K562 (cell line): ENCODE data around the gene PLPP6. TPM values are rescaled to one million over a fixed set of nuclear protein-coding genes. Genes with fewer than 3 reads are reported as not detected.
A peak's percentile ranks its signal among the peaks of the same experiment; 100 is the strongest.

Source experiments
- ATAC-seq: fragments of 200-7000 bp; cut with Tn5 transposase; 3 replicates; pipeline ENCODE4 v1.9.1; 2020; ENCODE audit warnings: moderate library complexity
- BruUV-seq: library from RNA; stranded (reverse); fragments of 400-500 nt; replicated peaks from 2 replicates; lab custom pipeline; 2021; lab: Mats Ljungman, UMichigan
- CTCF ChIA-PET: fragments of 300-600 bp; formaldehyde crosslinking; extraction: SDS; loops from one replicate; lab custom pipeline; 2021; ENCODE audit warnings: low intra/inter-chr PET ratio; lab: Yijun Ruan, JAX
- POLR2A ChIA-PET: fragments of 300-600, 350-650 bp; sonication (Branson Sonifier 250); formaldehyde crosslinking; extraction: SDS; loops from one replicate; lab custom pipeline; 2021; ENCODE audit warnings: antibody characterized with exemption, inconsistent platforms; lab: Yijun Ruan, JAX
- DNase-seq, 4 experiments: peaks; one replicate each; pipeline versions ENCODE4 v3.0.0 to v3.0.0-alpha.2; 2011 to 2018; ENCODE audit warnings: low spot score in 3 of 4, mixed read lengths in 3 of 4; ENCODE audit errors: extremely low read depth in 1 of 4
- FAIRE-seq: peaks from 2 replicates; lab custom pipeline; 2011; peaks lifted over from hg19 to GRCh38; lab: Jason Lieb, UNC
- H2AFZ ChIP-seq: 2 replicates; pipeline ENCODE4 v1.6.0; 2011; ENCODE audit warnings: low read depth, low read length, control low read depth, inconsistent platforms
- H3K27ac ChIP-seq: fragments of 200-600 bp; 3 replicates; pipeline ENCODE4 v1.8.0; 2011; ENCODE audit warnings: low read depth, mild to moderate bottlenecking, control low read depth, inconsistent platforms, low read length, moderate library complexity, mixed read lengths; ENCODE audit errors: extremely low read depth
- H3K27me3 ChIP-seq, 2 experiments: fragments of 300-600 bp in 1 of 2; 2 replicates in 1 of 2; 3 replicates in 1 of 2; pipeline versions ENCODE4 v1.6.0 to v1.8.0; 2011; ENCODE audit warnings: inconsistent platforms in 2 of 2, low read length in 2 of 2, mild to moderate bottlenecking in 1 of 2, mixed read lengths in 1 of 2, moderate library complexity in 1 of 2; ENCODE audit not compliant: control insufficient read depth in 2 of 2, insufficient read depth in 2 of 2
- H3K36me3 ChIP-seq: fragments of 300-600 bp; 3 replicates; pipeline ENCODE4 v1.8.0; 2011; ENCODE audit warnings: mild to moderate bottlenecking, low read length, inconsistent platforms; ENCODE audit not compliant: control insufficient read depth, insufficient read depth
- H3K4me1 ChIP-seq, 2 experiments: fragments of 200-600 bp in 1 of 2; replicated peaks in 1 of 2; 2 replicates in 1 of 2; 3 replicates in 1 of 2; pipeline versions ENCODE4 v1.5.1 to v1.8.0; 2011; ENCODE audit warnings: inconsistent platforms in 2 of 2, low read length in 2 of 2, mild to moderate bottlenecking in 1 of 2, mixed read lengths in 1 of 2, moderate library complexity in 1 of 2; ENCODE audit not compliant: control insufficient read depth in 2 of 2, insufficient read depth in 2 of 2
- H3K4me2 ChIP-seq: 2 replicates; pipeline ENCODE4 v1.6.1; 2011; ENCODE audit warnings: low read length, control low read depth, inconsistent platforms, mixed read lengths; ENCODE audit not compliant: insufficient read depth
- H3K4me3 ChIP-seq: fragments of 200-600 bp; sonication (generic), shearing (Covaris generic); 2 replicates; pipeline ENCODE4 v1.5.1; 2016; ENCODE audit warnings: control low read depth, inconsistent platforms
- H3K79me2 ChIP-seq: fragments of 200-600 bp; 3 replicates; pipeline ENCODE4 v1.8.0; 2011; ENCODE audit warnings: low read length, inconsistent platforms; ENCODE audit not compliant: control insufficient read depth, insufficient read depth
- H3K9ac ChIP-seq, 2 experiments: 2 replicates each; pipeline versions ENCODE4 v1.6.0 to v1.6.1; 2011; ENCODE audit warnings: low read depth in 2 of 2, low read length in 2 of 2, control low read depth in 1 of 2, inconsistent platforms in 1 of 2, mild to moderate bottlenecking in 1 of 2, mixed read lengths in 1 of 2; ENCODE audit not compliant: insufficient read depth in 1 of 2
- H3K9me1 ChIP-seq: one replicate; pipeline ENCODE4 v1.6.0; 2011; ENCODE audit warnings: inconsistent platforms, mild to moderate bottlenecking, low read length, moderate library complexity; ENCODE audit not compliant: control insufficient read depth, insufficient read depth
- H3K9me3 ChIP-seq: replicated peaks from 2 replicates; pipeline ENCODE4 v1.5.1; 2011; ENCODE audit warnings: low read depth, low read length, inconsistent platforms; ENCODE audit not compliant: control insufficient read depth, insufficient read depth
- H4K20me1 ChIP-seq: replicated peaks from 2 replicates; pipeline ENCODE4 v1.6.1; 2011; ENCODE audit warnings: low read length, inconsistent platforms, mixed read lengths; ENCODE audit not compliant: control insufficient read depth, insufficient read depth
- ATF6 ChIP-seq: sonication (generic); formaldehyde crosslinking; IDR thresholded peaks from 2 replicates; pipeline ENCODE4 v1.4.0; 2020; ENCODE audit warnings: mild to moderate bottlenecking, missing genetic modification reagents
- BCOR ChIP-seq: fragments of 450-650 bp; IDR thresholded peaks from 2 replicates; pipeline ENCODE4 v1.6.1; 2016
- CEBPZ ChIP-seq: fragments of 150-350 bp; IDR thresholded peaks from 2 replicates; pipeline ENCODE4 v1.6.1; 2014; ENCODE audit warnings: low read depth, mild to moderate bottlenecking, low read length, borderline replicate concordance
- FOS ChIP-seq: IDR thresholded peaks from 3 replicates; pipeline ENCODE4 v1.6.1; 2011; ENCODE audit not compliant: insufficient read length; ENCODE audit errors: extremely low read depth
- IFI16 ChIP-seq: fragments of 250-450 bp; sonication (Bioruptor Pico); IDR thresholded peaks from 2 replicates; pipeline ENCODE4 v2.1.2; 2022; ENCODE audit warnings: mild to moderate bottlenecking, inconsistent platforms
- ILF3 ChIP-seq: fragments of 450-650 bp; IDR thresholded peaks from 2 replicates; pipeline ENCODE4 v1.6.1; 2018; ENCODE audit warnings: antibody characterized with exemption, mild to moderate bottlenecking, moderate library complexity, borderline replicate concordance
- JUNB ChIP-seq: fragments of 450-650 bp; formaldehyde crosslinking; conservative IDR thresholded peaks from 2 replicates; pipeline ENCODE4 v1.4.0; 2020; ENCODE audit warnings: mild to moderate bottlenecking
- MTA3 ChIP-seq: fragments of 450-650 bp; formaldehyde crosslinking; IDR thresholded peaks from 2 replicates; pipeline ENCODE4 v1.6.1; 2017; ENCODE audit warnings: mild to moderate bottlenecking, borderline replicate concordance
- MYNN ChIP-seq, 2 experiments: sonication (generic); formaldehyde crosslinking in 1 of 2; IDR thresholded peaks; 2 replicates each; pipeline versions ENCODE4 v1.5.0 to v1.6.1; 2016 to 2020; ENCODE audit warnings: antibody characterized with exemption in 1 of 2, missing genetic modification reagents in 1 of 2
- SMAD3 ChIP-seq: fragments of 450-650 bp; formaldehyde crosslinking; conservative IDR thresholded peaks from 2 replicates; pipeline ENCODE4 v1.4.0; 2020; ENCODE audit warnings: mild to moderate bottlenecking
- SMAD4 ChIP-seq: fragments of 250-450 bp; sonication (Bioruptor Pico); conservative IDR thresholded peaks from 2 replicates; pipeline ENCODE4 v1.8.0; 2021; ENCODE audit warnings: inconsistent platforms, mild to moderate bottlenecking, moderate library complexity
- SPI1 ChIP-seq: IDR thresholded peaks from 2 replicates; pipeline ENCODE4 v1.6.1; 2011; ENCODE audit warnings: low read depth, low read length, control low read depth, borderline replicate concordance
- USF1 ChIP-seq: sonication (generic); formaldehyde crosslinking; IDR thresholded peaks from 2 replicates; pipeline ENCODE4 v1.9.0; 2022; ENCODE audit warnings: mild to moderate bottlenecking, missing genetic modification reagents
- ZNF12 ChIP-seq: sonication (generic); formaldehyde crosslinking; IDR thresholded peaks from 2 replicates; pipeline ENCODE4 v1.4.0; 2020; ENCODE audit warnings: mild to moderate bottlenecking, missing genetic modification reagents
- ZNF274 ChIP-seq: IDR thresholded peaks from 2 replicates; pipeline ENCODE4 v1.6.1; 2011; ENCODE audit warnings: low read depth, mild to moderate bottlenecking, low read length, moderate library complexity, borderline replicate concordance
- ZNF384 ChIP-seq: IDR thresholded peaks from 2 replicates; pipeline ENCODE4 v1.6.1; 2012; ENCODE audit warnings: low read depth, low read length, improper control_type of control experiment
- ZNF766 ChIP-seq: fragments of 200-800 bp; sonication (Bioruptor generic); conservative IDR thresholded peaks from 2 replicates; pipeline ENCODE4 v1.6.1; 2016; ENCODE audit warnings: missing genetic modification characterization, missing compliant biosample characterization
- ZZZ3 ChIP-seq: fragments of 450-650 bp; IDR thresholded peaks from 2 replicates; pipeline ENCODE4 v1.6.1; 2016; ENCODE audit warnings: antibody characterized with exemption, mild to moderate bottlenecking, moderate library complexity
- WGBS: fragments of 100-300 bp; shearing (Covaris generic); methylation state at CpG from one replicate; pipeline ENCODE4 v1.1.6; 2016; ENCODE audit warnings: low coverage, mixed read lengths; ENCODE audit not compliant: insufficient coverage; ENCODE audit errors: missing lambda C conversion rate; 5-methylcytosine and 5-hydroxymethylcytosine counted together
- in situ Hi-C: fragments of 300-500 bp; cut with MboI; formaldehyde crosslinking; loops from 4 replicates; pipeline ENCODE4 v1.15.0; 2018; ENCODE audit warnings: inconsistent platforms, mixed read lengths
- intact Hi-C: fragments of 100-400 bp; cut with micrococcal nuclease; formaldehyde crosslinking; loops from 2 replicates; pipeline ENCODE4 v1.14.2; 2022
- polyA plus RNA-seq, 8 experiments: library from polyadenylated mRNA; depleted of rRNA in 4 of 8; stranded (reverse) in 5 of 8; unstranded in 3 of 8; fragments of >200 nt; fragmentation: Nextera tagmentation in 2 of 8; fragmentation: Illumina TruSeq in 1 of 8; extraction: Ambion mirVana in 2 of 8; extraction: Trizol in 1 of 8; gene quantifications; 2 replicates each; pipeline versions ENCODE4 v1.2.1 to v1.2.3, GENCODE V29; 2011 to 2014; ENCODE audit warnings: inconsistent platforms in 1 of 8, missing spikeins in 1 of 8
- total RNA-seq, 7 experiments: library from RNA; depleted of rRNA in 6 of 7; stranded (reverse); fragments of >200 nt in 6 of 7; fragmentation: Illumina TruSeq in 2 of 7; extraction: Trizol in 2 of 7; gene quantifications; 2 replicates each; pipeline versions ENCODE4 v1.2.1 to v1.2.3, GENCODE V29; 2011 to 2021; ENCODE audit warnings: low replicate concordance in 1 of 7

PLPP6 gene
- total and polyA plus RNA-seq, 9 of the 15 experiments (the other 6 are each of a cell fraction or from before 2014, with no cell fraction given) = 1.9 to 8.9 (median 5.6) TPM

GRCh38 chr9:4686584-4686983 lies 24.5 kb downstream of the PLPP6 start:
- H3K4me3 ChIP-seq = no peak overlapping the region
- peaks cover 55% of the 10 kb centered on the region; the same call in 2 of the 3 replicates for H3K36me3 ChIP-seq
- in situ Hi-C loops (no loop called here), intact Hi-C loops (no loop called here)
- DNase-seq = peak in 1 of 4 experiments; percentile 24
- H3K4me2 ChIP-seq = no peak overlapping the region
- ChIA-PET CTCF (no interaction called here), POLR2A (interaction anchor here (1.0 kb wide), 1 partner anchor 14 kb away, joined by 3 read pairs; no protein-coding TSS in a partner anchor)
- peak; percentile 50 for ATAC-seq
- WGBS = 43% methylated on average over 1 of the region's 1 CpG
- H4K20me1 ChIP-seq = no peaks in the 10 kb centered on the region
- no peaks in the 10 kb centered on the region for H3K9me1 ChIP-seq
- no peak overlapping the region for H3K9ac ChIP-seq
- H2AFZ ChIP-seq = no peak overlapping the region
- H3K79me2 ChIP-seq = peaks cover 48% of the 10 kb centered on the region
- peak; percentile 57 for FAIRE-seq
- peaks cover 3 to 17% of the 10 kb centered on the region in 2 experiments; a peak in 3 of 5 replicates for H3K4me1 ChIP-seq
- no TSS peak for BruUV-seq
- H3K27me3 ChIP-seq = no peaks in the 10 kb centered on the region
- TF ChIP-seq BCOR (no peak), ZZZ3 (no peak), MTA3 (no peak), USF1 (no peak), SMAD4 (no peak), ZNF12 (no peak), SMAD3 (CRISPR knock-in tag) (no peak), ZNF274 (no peak), ILF3 (no peak), SPI1 (no peak), MYNN (IDR thresholded peaks at IDR 0.05) (no peak), MYNN (CRISPR knock-in tag; IDR thresholded peaks at IDR 0.05) (no peak), JUNB (CRISPR knock-in tag) (no peak), ZNF384 (no peak), IFI16 (CRISPR knock-in tag) (no peak), ATF6 (CRISPR knock-in tag) (no peak), FOS (no peak), CEBPZ (no peak), ZNF766 (CRISPR knock-in tag) (no peak)
- H3K9me3 ChIP-seq = no peaks in the 10 kb centered on the region
- peak overlapping the region; percentile 47; the same call in 1 of the 3 replicates for H3K27ac ChIP-seq
